Erythroblast (primary cell): Measurements from ENCODE around the gene TSPAN12.

ENCODE experiments used
- GATA1 ChIP-seq: IDR thresholded peaks from 2 replicates; pipeline ENCODE4 v1.6.1; 2011; ENCODE audit warnings: low read depth, mild to moderate bottlenecking, control low read depth, low read length, moderate library complexity
- POLR2A ChIP-seq: IDR thresholded peaks from 2 replicates; pipeline ENCODE4 v1.6.1; 2011; ENCODE audit warnings: mild to moderate bottlenecking, low read length

DNA sequence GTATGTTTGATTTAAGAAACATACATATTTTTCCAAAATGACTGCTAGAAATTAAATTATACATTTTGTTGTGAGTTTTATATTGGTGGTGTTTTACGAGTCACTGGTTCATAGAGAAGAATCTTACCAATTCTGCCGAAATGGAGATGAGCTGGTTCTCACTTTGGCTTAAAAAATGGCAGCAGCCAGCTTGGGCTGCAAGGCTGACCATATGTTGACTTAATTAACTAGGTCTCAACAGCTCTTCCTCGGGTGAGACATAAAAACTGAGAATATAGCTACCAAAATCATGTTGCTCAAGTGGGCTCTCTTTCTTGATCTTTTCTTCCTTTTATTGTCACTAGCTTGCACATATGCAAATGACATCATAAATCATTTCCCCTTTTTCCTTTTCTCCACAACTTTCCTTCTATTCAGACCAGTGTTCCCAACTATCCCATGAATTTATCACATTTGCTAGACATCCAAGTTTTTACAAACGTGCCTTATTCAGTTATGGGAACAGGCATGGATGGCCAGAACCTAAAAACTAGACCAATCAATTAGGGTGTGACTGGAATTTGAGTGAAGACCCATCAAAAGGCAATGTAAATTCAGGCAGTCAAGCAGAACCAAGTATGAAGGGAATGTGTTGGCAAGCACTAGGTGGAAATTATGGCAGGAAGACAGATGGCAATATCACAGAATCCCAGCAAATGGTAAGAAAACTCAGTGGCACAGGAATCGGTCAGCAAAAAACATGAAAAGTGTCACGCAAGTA lies 6.4 kb upstream of the TSPAN12 start:
- TF ChIP-seq POLR2A (no peak), GATA1 (no peak)
